ENCODE measurements around the gene LRMDA.

- TF ChIP-seq CTCF (IDR thresholded peaks at IDR 0.05) (no peak), POLR2AphosphoS5 (IDR thresholded peaks at IDR 0.05) (no peak), POLR2A (IDR thresholded peaks at IDR 0.05) (no peak), EP300 (IDR thresholded peaks at IDR 0.05) (no peak)
Observed at GRCh38 chr10:75390178-75390577, 41.2 kb upstream of the LRMDA start.
